Lower leg skin (tissue), 3 donors: ENCODE measurements around the gene FKRP.
"Not testable (repeated sequence)": the region's sequence is repeated elsewhere in the genome, so short reads cannot be mapped to it uniquely, and the experiment has no call there.

ENCODE experiments used
- POLR2A ChIP-seq, 2 donors: fragments of 450-650 bp; IDR thresholded peaks; one replicate each; pipeline ENCODE4 v1.6.1; 2016 to 2017; ENCODE audit warnings: antibody characterized with exemption in 2 of 2, mild to moderate bottlenecking in 1 of 2, moderate library complexity in 1 of 2
- TF ChIP-seq, protein P1 (sequence below), 3 donors: fragments of 450-650 bp; IDR thresholded peaks; one replicate each; pipeline ENCODE4 v1.5.1; 2016; ENCODE audit warnings: antibody characterized with exemption in 3 of 3, mild to moderate bottlenecking in 3 of 3, moderate library complexity in 2 of 3

DNA sequence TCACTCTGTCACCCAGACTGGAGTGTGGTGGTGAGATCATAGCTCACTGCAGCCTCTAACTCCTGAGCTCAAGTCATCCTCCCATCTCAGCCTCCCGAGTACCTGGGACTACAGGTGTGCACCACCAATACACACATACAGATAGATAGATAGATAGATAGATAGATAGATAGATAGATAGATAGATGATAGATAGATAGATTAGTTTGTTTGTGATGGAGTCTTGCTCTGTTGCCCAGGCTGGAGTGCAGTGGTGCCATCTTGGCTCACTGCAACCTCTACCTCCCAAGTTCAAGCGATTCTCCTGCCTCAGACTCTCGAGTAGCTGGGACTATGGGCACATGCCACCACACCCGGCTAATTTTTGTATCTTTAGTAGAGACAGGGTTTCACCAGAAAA lies 58.6 kb downstream of the FKRP start:
- TF ChIP-seq, protein P1, sequence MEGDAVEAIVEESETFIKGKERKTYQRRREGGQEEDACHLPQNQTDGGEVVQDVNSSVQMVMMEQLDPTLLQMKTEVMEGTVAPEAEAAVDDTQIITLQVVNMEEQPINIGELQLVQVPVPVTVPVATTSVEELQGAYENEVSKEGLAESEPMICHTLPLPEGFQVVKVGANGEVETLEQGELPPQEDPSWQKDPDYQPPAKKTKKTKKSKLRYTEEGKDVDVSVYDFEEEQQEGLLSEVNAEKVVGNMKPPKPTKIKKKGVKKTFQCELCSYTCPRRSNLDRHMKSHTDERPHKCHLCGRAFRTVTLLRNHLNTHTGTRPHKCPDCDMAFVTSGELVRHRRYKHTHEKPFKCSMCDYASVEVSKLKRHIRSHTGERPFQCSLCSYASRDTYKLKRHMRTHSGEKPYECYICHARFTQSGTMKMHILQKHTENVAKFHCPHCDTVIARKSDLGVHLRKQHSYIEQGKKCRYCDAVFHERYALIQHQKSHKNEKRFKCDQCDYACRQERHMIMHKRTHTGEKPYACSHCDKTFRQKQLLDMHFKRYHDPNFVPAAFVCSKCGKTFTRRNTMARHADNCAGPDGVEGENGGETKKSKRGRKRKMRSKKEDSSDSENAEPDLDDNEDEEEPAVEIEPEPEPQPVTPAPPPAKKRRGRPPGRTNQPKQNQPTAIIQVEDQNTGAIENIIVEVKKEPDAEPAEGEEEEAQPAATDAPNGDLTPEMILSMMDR (IDR thresholded peaks at IDR 0.05), result not testable (repeated sequence)
- not testable (repeated sequence) for TF ChIP-seq POLR2A (IDR thresholded peaks at IDR 0.05)
